HCT116 (cell line): Measurements from ENCODE around the gene C17orf100.

ENCODE experiments used
- CEBPB ChIP-seq: IDR thresholded peaks from 2 replicates; pipeline ENCODE4 v1.6.1; 2012; ENCODE audit warnings: low read depth
- CTCF ChIP-seq, 3 experiments: fragments of 200-600 bp in 1 of 3; sonication (generic) in 1 of 3; IDR thresholded peaks in 2 of 3; conservative IDR thresholded peaks in 1 of 3; 2 replicates each; pipeline ENCODE4 v1.5.1; 2012 to 2017; ENCODE audit warnings: low read depth in 2 of 3, low read length in 2 of 3, antibody characterized with exemption in 1 of 3, borderline replicate concordance in 1 of 3, control low read depth in 1 of 3, mild to moderate bottlenecking in 1 of 3, mixed read lengths in 1 of 3, mixed run types in 1 of 3, moderate library complexity in 1 of 3; ENCODE audit not compliant: insufficient read depth in 1 of 3
- EGR1 ChIP-seq: IDR thresholded peaks from 2 replicates; pipeline ENCODE4 v1.6.1; 2012; ENCODE audit warnings: low read depth
- EZH2 ChIP-seq: fragments of 200-600 bp; sonication (generic); IDR thresholded peaks from 2 replicates; pipeline ENCODE4 v1.6.1; 2017; ENCODE audit warnings: antibody characterized with exemption, mixed run types
- JUND ChIP-seq: IDR thresholded peaks from 2 replicates; pipeline ENCODE4 v1.6.1; 2012
- POLR2A ChIP-seq: IDR thresholded peaks from 2 replicates; pipeline ENCODE4 v1.7.0; 2011; ENCODE audit warnings: borderline replicate concordance; ENCODE audit not compliant: insufficient read depth, insufficient read length; ENCODE audit errors: extremely low read depth
- POLR2AphosphoS5 ChIP-seq: IDR thresholded peaks from 2 replicates; pipeline ENCODE4 v1.6.1; 2011; ENCODE audit warnings: mild to moderate bottlenecking, low read depth, low read length, moderate library complexity
- SP1 ChIP-seq: IDR thresholded peaks from 2 replicates; pipeline ENCODE4 v1.6.1; 2012; ENCODE audit warnings: low read depth
- YY1 ChIP-seq: IDR thresholded peaks from 2 replicates; pipeline ENCODE4 v1.6.1; 2011; ENCODE audit warnings: low read length, low read depth, moderate library complexity, mild to moderate bottlenecking; ENCODE audit not compliant: insufficient replicate concordance; ENCODE audit errors: extremely low read depth
- ZNF274 ChIP-seq: fragments of 200-500 bp; sonication (Bioruptor generic); IDR thresholded peaks from 2 replicates; pipeline ENCODE4 v1.6.1; 2014; ENCODE audit warnings: mild to moderate bottlenecking, low read depth, low read length, inconsistent platforms
- TF ChIP-seq, protein P1 (sequence below): IDR thresholded peaks from 2 replicates; pipeline ENCODE4 v1.6.1; 2012
- TF ChIP-seq, protein P2 (sequence below): IDR thresholded peaks from 2 replicates; pipeline ENCODE4 v1.6.1; 2012

- TF ChIP-seq EZH2 (no peak), CEBPB (no peak), CTCF (IDR thresholded peaks at IDR 0.05 in 2 of 3, conservative IDR thresholded peaks at IDR 0.05 in 1 of 3; ENCODE audit: borderline replicate concordance in 1 of 3, insufficient read depth in 1 of 3, low read depth in 2 of 3, low read length in 2 of 3) (no peak), POLR2A (no peak), POLR2AphosphoS5 (peak; percentile 62), ZNF274 (no peak), EGR1 (no peak), JUND (peak; percentile 74), SP1 (peak; percentile 74), YY1 (no peak)
- TF ChIP-seq, protein P1, sequence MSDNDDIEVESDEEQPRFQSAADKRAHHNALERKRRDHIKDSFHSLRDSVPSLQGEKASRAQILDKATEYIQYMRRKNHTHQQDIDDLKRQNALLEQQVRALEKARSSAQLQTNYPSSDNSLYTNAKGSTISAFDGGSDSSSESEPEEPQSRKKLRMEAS = peak; percentile 60
- TF ChIP-seq, protein P2, sequence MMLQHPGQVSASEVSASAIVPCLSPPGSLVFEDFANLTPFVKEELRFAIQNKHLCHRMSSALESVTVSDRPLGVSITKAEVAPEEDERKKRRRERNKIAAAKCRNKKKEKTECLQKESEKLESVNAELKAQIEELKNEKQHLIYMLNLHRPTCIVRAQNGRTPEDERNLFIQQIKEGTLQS = no peak
Measured at GRCh38 chr17:6669479-6670212, 18.1 kb downstream of the C17orf100 start.
